K562 (cell line): Measurements from ENCODE around the gene DEPP1. TPM values are rescaled to one million over a fixed set of nuclear protein-coding genes. Genes with fewer than 3 reads are reported as not detected.

Source experiments
- CREBBP ChIP-seq: IDR thresholded peaks from one replicate; pipeline ENCODE4 v1.6.1; 2012; ENCODE audit warnings: low read depth, mild to moderate bottlenecking, control low read depth, inconsistent platforms, low read length
- EHMT2 ChIP-seq: fragments of 450-650 bp; IDR thresholded peaks from 2 replicates; pipeline ENCODE4 v1.6.1; 2018; ENCODE audit warnings: antibody characterized with exemption
- KLF16 ChIP-seq: IDR thresholded peaks from 2 replicates; pipeline ENCODE4 v1.6.1; 2016; ENCODE audit warnings: antibody characterized with exemption
- NFIX ChIP-seq: fragments of 250-450 bp; sonication (Bioruptor Pico); IDR thresholded peaks from 2 replicates; pipeline ENCODE4 v1.4.0; 2020; ENCODE audit warnings: low read depth, mild to moderate bottlenecking, moderate library complexity
- PKNOX1 ChIP-seq: fragments of 450-650 bp; IDR thresholded peaks from 2 replicates; pipeline ENCODE4 v1.6.1; 2016
- POLR3G ChIP-seq: IDR thresholded peaks from 2 replicates; pipeline ENCODE4 v1.6.1; 2011; ENCODE audit not compliant: insufficient read length, insufficient replicate concordance; ENCODE audit errors: extremely low read depth
- ZBTB8A ChIP-seq: fragments of 450-650 bp; IDR thresholded peaks from 2 replicates; pipeline ENCODE4 v1.6.1; 2018; ENCODE audit warnings: mild to moderate bottlenecking, moderate library complexity; ENCODE audit not compliant: partially characterized antibody
- ZNF224 ChIP-seq: sonication (generic); formaldehyde crosslinking; IDR thresholded peaks from 2 replicates; pipeline ENCODE4 v1.8.0; 2022; ENCODE audit warnings: mild to moderate bottlenecking, missing genetic modification reagents
- ZNF253 ChIP-seq: fragments of 250-450 bp; sonication (Bioruptor Pico); conservative IDR thresholded peaks from 2 replicates; pipeline ENCODE4 v1.6.1; 2021; ENCODE audit warnings: mild to moderate bottlenecking
- ZNF766 ChIP-seq: fragments of 200-800 bp; sonication (Bioruptor generic); conservative IDR thresholded peaks from 2 replicates; pipeline ENCODE4 v1.6.1; 2016; ENCODE audit warnings: missing genetic modification characterization, missing compliant biosample characterization
- polyA plus RNA-seq, 8 experiments: library from polyadenylated mRNA; depleted of rRNA in 4 of 8; stranded (reverse) in 5 of 8; unstranded in 3 of 8; fragments of >200 nt; fragmentation: Nextera tagmentation in 2 of 8; fragmentation: Illumina TruSeq in 1 of 8; extraction: Ambion mirVana in 2 of 8; extraction: Trizol in 1 of 8; gene quantifications; 2 replicates each; pipeline versions ENCODE4 v1.2.1 to v1.2.3, GENCODE V29; 2011 to 2014; ENCODE audit warnings: inconsistent platforms in 1 of 8, missing spikeins in 1 of 8
- total RNA-seq, 7 experiments: library from RNA; depleted of rRNA in 6 of 7; stranded (reverse); fragments of >200 nt in 6 of 7; fragmentation: Illumina TruSeq in 2 of 7; extraction: Trizol in 2 of 7; gene quantifications; 2 replicates each; pipeline versions ENCODE4 v1.2.1 to v1.2.3, GENCODE V29; 2011 to 2021; ENCODE audit warnings: low replicate concordance in 1 of 7
- TF ChIP-seq, protein P1 (sequence below), 2 experiments: fragments of 450-650 bp; formaldehyde crosslinking in 1 of 2; IDR thresholded peaks; 2 replicates each; pipeline versions ENCODE4 v1.4.0 to v1.6.1; 2014 to 2020; ENCODE audit warnings: mild to moderate bottlenecking in 2 of 2, borderline replicate concordance in 1 of 2, low read depth in 1 of 2

The DEPP1 gene
- total and polyA plus RNA-seq, 9 of the 15 experiments (the other 6 are each of a cell fraction or from before 2014, with no cell fraction given) = 0.04 to 0.54 (median 0.20) TPM; not detected in 1

- TF ChIP-seq POLR3G (no peak), NFIX (no peak), PKNOX1 (no peak), EHMT2 (no peak; the same call in 1 of the 2 replicates), ZNF766 (CRISPR knock-in tag) (no peak), KLF16 (no peak), CREBBP (no peak), ZBTB8A (no peak), ZNF224 (CRISPR knock-in tag) (no peak), ZNF253 (CRISPR knock-in tag) (no peak)
- TF ChIP-seq, protein P1, sequence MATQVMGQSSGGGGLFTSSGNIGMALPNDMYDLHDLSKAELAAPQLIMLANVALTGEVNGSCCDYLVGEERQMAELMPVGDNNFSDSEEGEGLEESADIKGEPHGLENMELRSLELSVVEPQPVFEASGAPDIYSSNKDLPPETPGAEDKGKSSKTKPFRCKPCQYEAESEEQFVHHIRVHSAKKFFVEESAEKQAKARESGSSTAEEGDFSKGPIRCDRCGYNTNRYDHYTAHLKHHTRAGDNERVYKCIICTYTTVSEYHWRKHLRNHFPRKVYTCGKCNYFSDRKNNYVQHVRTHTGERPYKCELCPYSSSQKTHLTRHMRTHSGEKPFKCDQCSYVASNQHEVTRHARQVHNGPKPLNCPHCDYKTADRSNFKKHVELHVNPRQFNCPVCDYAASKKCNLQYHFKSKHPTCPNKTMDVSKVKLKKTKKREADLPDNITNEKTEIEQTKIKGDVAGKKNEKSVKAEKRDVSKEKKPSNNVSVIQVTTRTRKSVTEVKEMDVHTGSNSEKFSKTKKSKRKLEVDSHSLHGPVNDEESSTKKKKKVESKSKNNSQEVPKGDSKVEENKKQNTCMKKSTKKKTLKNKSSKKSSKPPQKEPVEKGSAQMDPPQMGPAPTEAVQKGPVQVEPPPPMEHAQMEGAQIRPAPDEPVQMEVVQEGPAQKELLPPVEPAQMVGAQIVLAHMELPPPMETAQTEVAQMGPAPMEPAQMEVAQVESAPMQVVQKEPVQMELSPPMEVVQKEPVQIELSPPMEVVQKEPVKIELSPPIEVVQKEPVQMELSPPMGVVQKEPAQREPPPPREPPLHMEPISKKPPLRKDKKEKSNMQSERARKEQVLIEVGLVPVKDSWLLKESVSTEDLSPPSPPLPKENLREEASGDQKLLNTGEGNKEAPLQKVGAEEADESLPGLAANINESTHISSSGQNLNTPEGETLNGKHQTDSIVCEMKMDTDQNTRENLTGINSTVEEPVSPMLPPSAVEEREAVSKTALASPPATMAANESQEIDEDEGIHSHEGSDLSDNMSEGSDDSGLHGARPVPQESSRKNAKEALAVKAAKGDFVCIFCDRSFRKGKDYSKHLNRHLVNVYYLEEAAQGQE (IDR thresholded peaks at IDR 0.05; ENCODE audit: borderline replicate concordance) = peak; percentile 80
- TF ChIP-seq, protein P1 (CRISPR knock-in tag; IDR thresholded peaks at IDR 0.05; ENCODE audit: low read depth) = no peak
Measured at GRCh38 chr10:44974628-44975430, 3.8 kb downstream of the DEPP1 start (continued).
